DOHH2 (cell line): ENCODE data around the gene CARD8.
A peak's percentile ranks its signal among the peaks of the same experiment; 100 is the strongest.

ENCODE experiments used
- H3F3A ChIP-seq: fragments of 200-600 bp; sonication (generic), shearing (Covaris generic); 2 replicates; pipeline ENCODE4 v1.6.0; 2016; ENCODE audit warnings: antibody characterized with exemption, mild to moderate bottlenecking; ENCODE audit not compliant: control insufficient read depth, insufficient read depth
- H3K27ac ChIP-seq: fragments of 200-600 bp; sonication (generic); 2 replicates; pipeline ENCODE4 v1.5.1; 2014; ENCODE audit warnings: low read depth, mild to moderate bottlenecking, low read length, moderate library complexity
- H3K27me3 ChIP-seq: fragments of 200-600 bp; sonication (generic); 2 replicates; pipeline ENCODE4 v1.6.1; 2014; ENCODE audit warnings: mild to moderate bottlenecking, low read length, mixed read lengths; ENCODE audit not compliant: control insufficient read depth
- H3K36me3 ChIP-seq: fragments of 200-600 bp; sonication (generic); 2 replicates; pipeline ENCODE4 v1.6.1; 2014; ENCODE audit warnings: mild to moderate bottlenecking, low read length, moderate library complexity, mixed read lengths; ENCODE audit not compliant: control insufficient read depth
- H3K4me1 ChIP-seq: fragments of 200-600 bp; sonication (generic); 2 replicates; pipeline ENCODE4 v1.6.1; 2014; ENCODE audit warnings: mild to moderate bottlenecking, low read length, mixed read lengths; ENCODE audit not compliant: control insufficient read depth
- H3K4me2 ChIP-seq: fragments of 200-600 bp; sonication (generic); 2 replicates; pipeline ENCODE4 v1.6.0; 2014; ENCODE audit warnings: mild to moderate bottlenecking, low read length, moderate library complexity
- H3K4me3 ChIP-seq: fragments of 200-600 bp; sonication (generic); 2 replicates; pipeline ENCODE4 v1.5.1; 2014; ENCODE audit warnings: mild to moderate bottlenecking, low read length, mixed read lengths
- H3K79me2 ChIP-seq: fragments of 200-600 bp; sonication (generic); 2 replicates; pipeline ENCODE4 v1.6.1; 2014; ENCODE audit warnings: mild to moderate bottlenecking, low read length, mixed read lengths; ENCODE audit not compliant: control insufficient read depth
- H3K9me2 ChIP-seq: fragments of 200-600 bp; sonication (generic); replicated peaks from 2 replicates; pipeline ENCODE4 v1.6.1; 2014; ENCODE audit warnings: mild to moderate bottlenecking, low read length, mixed read lengths; ENCODE audit not compliant: control insufficient read depth
- H3K9me3 ChIP-seq: fragments of 200-600 bp; sonication (generic); 2 replicates; pipeline ENCODE4 v1.6.1; 2014; ENCODE audit warnings: antibody characterized with exemption, low read length, mixed read lengths; ENCODE audit not compliant: control insufficient read depth, insufficient read depth
- H4K20me1 ChIP-seq: fragments of 200-600 bp; sonication (generic); 2 replicates; pipeline ENCODE4 v1.6.0; 2014; ENCODE audit warnings: low read depth, mild to moderate bottlenecking, antibody characterized with exemption, low read length, moderate library complexity; ENCODE audit not compliant: control insufficient read depth, insufficient read depth
- CTCF ChIP-seq: fragments of 200-600 bp; sonication (generic); IDR thresholded peaks from one replicate; pipeline ENCODE4 v1.5.1; 2014; ENCODE audit warnings: antibody characterized with exemption, mild to moderate bottlenecking, low read depth, low read length; ENCODE audit not compliant: poor library complexity, severe bottlenecking
- EZH2phosphoT487 ChIP-seq: fragments of 200-600 bp; sonication (generic); IDR thresholded peaks from 2 replicates; pipeline ENCODE4 v1.6.1; 2017; ENCODE audit warnings: borderline replicate concordance, mild to moderate bottlenecking, antibody characterized with exemption, low read length, moderate library complexity, mixed read lengths

Gene CARD8

DNA sequence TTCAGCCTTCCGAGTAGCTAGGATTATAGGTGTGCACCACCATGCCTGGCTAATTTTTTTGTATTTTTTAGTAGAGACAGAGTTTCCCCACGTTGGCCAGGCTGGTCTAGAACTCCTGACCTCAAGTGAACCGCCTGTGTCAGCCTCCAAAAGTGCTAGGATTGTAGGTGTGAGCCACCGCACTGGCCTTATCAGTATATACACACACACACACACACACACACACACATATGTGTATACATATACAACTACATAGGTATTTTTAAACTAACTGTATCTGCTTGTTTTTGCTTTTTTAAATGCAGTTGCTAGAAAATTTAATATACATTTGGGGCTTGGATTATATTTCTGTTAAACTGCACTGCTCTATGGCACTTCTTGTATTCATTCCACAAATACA, 3.1 kb downstream of the CARD8 start:
- Histone ChIP-seq H3K79me2 (peaks cover 66% of the 10 kb centered on the region), H3K9me2 (no peaks in the 10 kb centered on the region), H4K20me1 (no peaks in the 10 kb centered on the region), H3K4me1 (peaks cover 59% of the 10 kb centered on the region), H3K9me3 (no peaks in the 10 kb centered on the region), H3K27ac (no peak overlapping the region), H3K4me3 (no peak overlapping the region), H3K4me2 (no peak overlapping the region), H3K36me3 (peaks cover 14% of the 10 kb centered on the region), H3K27me3 (no peaks in the 10 kb centered on the region), H3F3A (peaks cover 34% of the 10 kb centered on the region)
- TF ChIP-seq EZH2phosphoT487 (no peak), CTCF (no peak)

- no peaks in the 10 kb centered on the region for H4K20me1 ChIP-seq
- H3K4me2 ChIP-seq, result peak overlapping the region; percentile 68
- H3K27me3 ChIP-seq, result no peaks in the 10 kb centered on the region
- no peaks in the 10 kb centered on the region for H3K9me2 ChIP-seq
- TF ChIP-seq CTCF (no peak), EZH2phosphoT487 (no peak)
- H3K4me1 ChIP-seq, result peaks cover 61% of the 10 kb centered on the region
- no peaks in the 10 kb centered on the region for H3K9me3 ChIP-seq
- H3F3A ChIP-seq, result peaks cover 25% of the 10 kb centered on the region
- H3K79me2 ChIP-seq, result peaks cover 68% of the 10 kb centered on the region
- H3K4me3 ChIP-seq, result peak overlapping the region; percentile 79
- peak overlapping the region; percentile 85 for H3K27ac ChIP-seq
- peaks cover 27% of the 10 kb centered on the region for H3K36me3 ChIP-seq
These were observed 5.3 kb downstream of the CARD8 start for GRCh38 chr19:48250290-48251025.

DNA sequence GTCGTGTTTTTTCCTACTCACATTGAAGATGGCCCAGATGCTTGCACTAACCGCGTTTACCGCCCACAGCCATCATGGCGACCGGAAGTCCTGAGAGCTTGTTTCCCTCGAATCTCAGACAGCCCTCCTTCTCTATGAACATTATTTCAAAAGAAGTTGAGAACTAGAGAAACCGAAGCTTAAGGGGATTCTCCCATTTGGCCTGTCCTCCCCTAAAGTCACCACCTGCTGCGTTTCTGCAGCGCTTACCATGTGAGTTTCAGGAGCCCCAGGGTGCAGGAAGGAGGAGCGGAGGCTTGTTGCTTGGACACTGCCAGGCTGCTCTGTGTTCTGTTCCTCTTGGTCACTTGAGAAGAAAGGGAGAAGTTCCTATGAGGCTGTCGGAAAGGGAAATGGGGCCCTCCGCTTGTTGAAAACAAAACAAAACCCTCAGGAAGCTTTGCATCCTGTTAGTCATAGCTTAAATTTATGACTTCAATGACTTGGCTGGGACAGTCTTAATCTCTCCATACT, 6.2 kb downstream of the CARD8 start:
- peaks cover 63% of the 10 kb centered on the region for H3K4me1 ChIP-seq
- peak overlapping the region; percentile 79 for H3K4me3 ChIP-seq
- peaks cover 36% of the 10 kb centered on the region for H3K36me3 ChIP-seq
- no peaks in the 10 kb centered on the region for H3K9me3 ChIP-seq
- H3K9me2 ChIP-seq, result no peaks in the 10 kb centered on the region
- H3K4me2 ChIP-seq, result peak overlapping the region; percentile 68
- peaks cover 70% of the 10 kb centered on the region for H3K79me2 ChIP-seq
- TF ChIP-seq EZH2phosphoT487 (no peak), CTCF (no peak)
- H4K20me1 ChIP-seq, result no peaks in the 10 kb centered on the region
- H3F3A ChIP-seq, result peaks cover 25% of the 10 kb centered on the region
- H3K27ac ChIP-seq, result peak overlapping the region; percentile 85
- no peaks in the 10 kb centered on the region for H3K27me3 ChIP-seq
